GM21447 (cell line): ENCODE measurements around the gene KCNIP2.

Source experiments
- ATAC-seq: cut with Tn5 transposase; IDR thresholded peaks from one replicate; pipeline ENCODE4 v1.9.1; 2021; ENCODE audit not compliant: unreplicated experiment

The KCNIP2 gene

DNA sequence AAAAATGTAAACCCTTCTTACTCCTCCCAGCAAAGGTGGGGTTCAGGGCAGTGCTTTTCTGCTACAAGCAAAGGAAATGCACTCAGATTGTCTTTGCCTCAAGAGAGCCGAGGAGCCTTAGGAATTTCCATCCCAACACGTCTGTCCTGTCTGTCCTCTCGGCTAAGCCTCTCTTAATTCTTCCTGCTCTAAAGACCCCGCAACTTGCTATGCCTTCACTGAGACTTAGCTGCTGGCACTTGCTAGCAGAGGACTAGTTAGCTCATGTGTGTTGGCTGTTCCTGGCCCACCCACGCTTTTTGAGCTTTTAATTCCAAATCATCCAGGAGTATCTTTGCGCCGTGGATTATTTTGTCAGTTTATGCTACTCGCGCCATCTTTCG lies 59.9 kb downstream of the KCNIP2 start:
- no peak for ATAC-seq

GRCh38 chr10:101782811-101783735 lies 60.5 kb downstream of the KCNIP2 start, which contains the start of gene NPM3:
TSS of gene NPM3 (minus strand) at chr10:101783446. CDS start at chr10:101783390, 56 bp downstream.
- peak; percentile 61 for ATAC-seq

DNA sequence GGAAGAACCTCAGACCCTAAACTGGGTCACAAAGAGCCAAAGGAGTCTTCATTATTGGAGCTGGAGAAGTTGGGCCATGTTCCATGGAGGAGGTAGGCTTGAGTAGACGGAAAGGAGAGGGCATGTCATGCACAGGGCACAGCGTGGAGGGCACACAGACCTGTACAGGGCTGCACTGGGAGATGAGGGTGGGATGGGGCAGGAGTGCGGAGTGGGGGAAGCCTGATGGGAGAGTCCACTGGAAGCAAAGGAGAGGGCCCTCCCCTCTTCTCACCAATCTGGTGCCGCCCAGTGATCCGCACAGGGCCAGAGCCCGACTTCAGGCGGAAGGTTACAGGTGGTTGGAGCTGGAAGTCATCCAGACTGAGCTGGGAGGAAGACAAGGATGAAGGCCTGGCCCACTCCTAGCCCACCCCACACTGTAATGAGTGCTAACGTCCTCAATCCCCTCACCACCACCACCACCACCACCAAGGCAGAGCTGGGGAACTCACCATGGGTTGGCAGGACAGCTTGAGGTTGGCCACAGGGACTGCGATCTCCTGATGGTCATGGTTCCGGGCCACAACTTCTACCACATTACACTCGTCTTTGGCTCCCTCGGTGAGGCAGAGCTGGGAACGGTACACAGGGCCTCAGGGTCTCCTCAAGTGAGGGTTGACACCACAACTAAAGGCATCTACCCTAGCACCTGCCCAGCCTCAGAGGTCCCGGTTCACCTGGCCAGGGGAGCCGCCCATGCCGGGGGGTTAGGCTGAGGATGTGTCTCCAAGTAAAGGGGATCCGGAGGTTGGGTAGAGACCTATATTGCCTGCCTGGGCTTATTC lies 61.4 kb downstream of the KCNIP2 start:
- ATAC-seq = no peak

DNA sequence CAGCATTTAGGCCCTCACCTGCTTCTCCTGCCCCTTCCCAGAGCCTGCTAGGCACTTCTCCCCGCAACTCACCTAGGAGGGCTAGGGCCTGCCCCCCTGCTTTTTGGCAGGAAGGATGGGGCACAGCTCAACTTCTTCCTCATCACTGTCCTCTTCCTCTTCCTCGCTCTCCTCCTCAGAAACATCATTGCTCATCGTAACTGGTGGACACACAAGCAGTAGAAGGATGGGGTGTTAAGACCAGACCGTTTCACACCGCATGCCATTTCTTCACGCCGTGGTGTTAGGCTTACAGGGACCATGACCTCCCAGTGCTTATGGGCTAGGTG lies 62.0 kb downstream of the KCNIP2 start:
- ATAC-seq = no peak

DNA sequence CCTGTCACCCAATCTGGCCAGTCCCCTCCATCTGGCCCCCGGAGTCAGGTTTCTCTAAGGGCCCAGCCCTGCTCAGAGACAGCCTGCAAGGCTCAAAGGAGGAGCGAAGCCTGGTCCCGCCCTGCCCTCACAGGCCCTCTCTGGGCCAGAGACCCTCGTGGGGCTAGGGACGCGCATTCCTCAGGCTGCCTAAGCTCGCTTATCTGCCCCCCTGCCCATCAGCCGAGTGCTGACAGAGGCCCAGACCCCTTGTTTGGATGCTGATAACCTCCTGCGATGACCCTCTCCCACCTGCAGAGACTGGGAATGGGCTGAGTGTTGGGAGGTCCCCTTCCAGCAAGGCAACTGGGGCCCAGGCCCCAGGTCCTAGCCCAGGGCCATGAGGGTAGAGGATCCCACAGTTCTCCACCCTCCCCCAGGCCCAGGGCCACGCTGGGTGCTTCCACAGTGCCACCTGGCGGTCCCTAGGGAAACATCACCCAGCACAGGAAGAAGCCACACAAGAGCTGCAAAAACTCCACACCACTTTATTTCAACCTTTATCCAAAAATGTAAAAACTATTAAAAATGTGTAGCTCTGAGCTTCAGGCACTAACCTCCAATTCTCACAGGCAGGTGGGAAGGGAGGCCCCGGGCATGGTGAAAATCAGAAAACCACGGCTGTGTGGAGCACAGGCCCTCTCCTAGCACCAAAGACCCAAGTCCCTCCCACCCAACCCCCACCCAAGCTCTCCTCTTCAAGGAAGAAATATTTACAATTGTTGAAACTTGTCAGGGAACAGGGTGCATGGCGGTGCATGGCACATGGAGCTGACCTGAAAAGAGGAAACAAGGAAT lies 62.6 kb downstream of the KCNIP2 start:
- ATAC-seq = no peak

DNA sequence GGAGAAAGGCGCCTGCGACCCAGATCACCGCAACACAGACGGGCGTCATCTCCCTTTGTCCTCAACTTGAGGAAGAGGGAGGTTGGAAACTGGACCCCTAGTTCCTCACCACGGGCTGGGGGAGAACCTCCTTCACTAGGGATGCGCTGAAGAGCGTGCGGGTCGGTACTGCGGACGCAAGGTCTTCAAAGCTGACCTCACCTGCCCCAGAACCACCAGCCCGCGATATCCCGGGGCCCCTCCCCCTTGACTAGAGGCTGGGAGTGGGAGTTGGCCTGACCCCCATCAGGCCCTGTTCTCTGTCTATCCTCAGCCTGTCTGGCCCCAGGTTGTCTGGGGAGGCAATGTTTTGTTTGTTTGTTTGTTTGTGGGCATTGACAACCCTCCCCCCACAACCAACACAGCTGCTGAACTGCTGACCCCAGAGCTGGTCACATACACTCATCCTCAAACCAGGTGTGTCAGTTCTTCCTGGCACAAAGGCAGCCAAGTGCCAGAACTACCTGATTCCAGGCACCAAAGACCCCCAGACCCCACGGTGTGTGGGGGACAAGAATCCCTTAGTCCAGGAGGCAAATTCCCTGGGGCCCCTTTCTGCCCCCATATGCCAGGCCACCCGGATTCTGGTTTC lies 63.3 kb downstream of the KCNIP2 start:
- ATAC-seq = no peak

GRCh38 chr10:101779544-101780186 lies 63.9 kb downstream of the KCNIP2 start:
- ATAC-seq = no peak

DNA sequence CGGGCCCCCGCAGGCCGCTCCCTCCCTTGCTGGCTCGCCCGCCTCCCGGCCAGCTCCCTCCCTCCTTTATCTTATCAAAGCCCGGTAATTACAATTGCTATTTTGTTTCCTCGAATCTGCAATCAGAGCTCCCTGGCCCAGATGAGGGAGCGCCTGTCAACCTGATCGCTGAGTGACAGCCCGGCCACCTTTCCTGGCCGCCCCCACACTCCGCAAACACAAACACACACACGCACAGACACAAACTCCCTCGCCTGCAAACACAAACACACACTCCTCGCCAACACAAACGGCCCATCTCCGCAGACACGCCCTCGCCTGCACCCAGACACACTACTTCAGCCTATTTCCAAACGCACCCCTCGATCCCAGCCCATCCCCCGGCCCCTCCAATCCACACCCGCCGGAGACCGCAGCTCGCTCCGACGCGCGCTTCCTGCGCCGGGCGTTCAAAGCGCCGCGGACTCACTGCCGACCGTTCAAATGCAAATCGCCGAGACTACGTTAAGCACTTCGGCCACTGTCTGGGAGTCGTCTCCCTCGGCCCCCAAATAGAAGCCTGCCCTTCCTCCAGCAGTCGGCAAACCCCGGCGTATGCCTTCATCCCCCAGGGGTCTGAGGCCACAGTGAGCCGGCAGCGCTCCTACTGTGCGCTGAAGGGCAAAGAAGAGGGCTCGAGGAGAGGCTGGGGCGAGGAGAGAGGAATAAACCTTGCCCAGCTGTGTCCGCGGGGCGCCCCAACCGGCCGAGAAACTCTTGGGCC lies 64.6 kb downstream of the KCNIP2 start:
- no peak for ATAC-seq

DNA sequence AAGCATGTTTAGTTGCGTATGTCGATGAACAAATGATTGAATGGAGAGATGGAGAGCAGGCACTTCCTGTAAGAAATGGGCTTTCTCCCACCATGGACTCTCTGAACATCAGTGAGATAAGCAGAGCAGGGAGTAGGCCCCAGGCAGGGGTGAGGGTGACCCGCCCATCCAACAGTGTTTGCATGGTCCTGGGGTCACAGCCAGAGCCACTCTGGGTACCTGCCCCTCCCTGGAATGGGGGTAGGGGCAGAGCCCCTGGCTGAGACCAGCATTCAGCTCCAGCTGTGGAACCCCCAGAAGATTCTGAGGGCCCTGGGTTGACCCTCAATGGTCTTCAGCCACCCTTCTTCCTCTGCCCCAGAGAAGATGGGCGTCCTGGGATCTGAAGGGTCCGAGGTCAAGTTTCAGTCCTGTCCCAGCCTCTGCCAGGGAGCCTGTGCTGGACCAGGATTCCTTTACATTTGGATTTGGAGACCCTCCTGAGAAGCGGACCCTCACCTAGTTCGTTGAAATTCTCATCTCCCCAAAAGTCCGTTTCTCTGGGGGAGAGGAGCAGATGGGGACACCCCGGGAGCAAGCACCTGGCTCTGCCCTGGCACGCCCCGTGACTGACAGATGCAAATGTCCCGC lies 65.3 kb downstream of the KCNIP2 start:
- no peak for ATAC-seq

- ATAC-seq = no peak
Measured at GRCh38 chr10:101777619-101778145, 65.9 kb downstream of the KCNIP2 start.

DNA sequence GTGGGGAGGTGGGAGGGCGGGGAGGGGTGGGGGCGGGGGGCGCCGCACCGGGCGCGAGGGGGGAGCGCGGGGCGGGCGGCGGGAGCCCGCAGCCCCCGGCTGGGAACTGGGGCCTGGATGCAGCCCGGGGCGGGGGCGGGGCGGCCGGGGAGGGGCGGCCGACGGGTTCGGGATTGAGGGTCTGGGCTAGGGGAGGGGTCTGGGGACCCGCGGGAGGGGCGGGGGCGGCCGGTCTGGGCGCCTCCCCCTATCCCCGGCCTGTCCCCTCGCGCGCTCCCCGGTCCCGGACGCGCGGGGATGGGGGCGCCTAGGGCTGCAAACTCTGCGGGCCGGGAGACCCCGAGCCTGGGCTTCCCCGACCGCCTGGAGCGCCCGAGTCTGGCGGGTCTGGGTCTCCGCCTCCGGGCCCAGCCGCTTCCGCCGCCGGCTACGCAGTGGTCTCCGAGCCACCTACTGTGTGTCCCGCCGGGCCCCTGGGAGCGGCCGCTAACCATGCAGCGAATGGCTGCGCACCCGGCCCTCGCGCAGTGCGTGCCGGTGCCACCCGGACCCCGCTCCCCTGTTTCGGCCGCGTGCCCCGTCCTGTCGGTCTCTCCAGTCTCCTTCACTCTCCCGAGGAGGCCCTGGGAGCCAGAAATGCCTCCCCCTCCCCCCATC lies 67.3 kb downstream of the KCNIP2 start:
- ATAC-seq = no peak
